Loucy (cell line): Measurements from ENCODE around the gene ADAM8.

Source experiments
- H2AFZ ChIP-seq: fragments of 200-600 bp; sonication (generic); 2 replicates; pipeline ENCODE4 v1.6.0; 2016; ENCODE audit warnings: antibody characterized with exemption, mild to moderate bottlenecking, low read length, moderate library complexity
- H3F3A ChIP-seq: fragments of 200-600 bp; 2 replicates; pipeline ENCODE4 v1.6.0; 2016; ENCODE audit warnings: antibody characterized with exemption, low read depth, mild to moderate bottlenecking
- H3K27me3 ChIP-seq: fragments of 200-600 bp; sonication (generic); 2 replicates; pipeline ENCODE4 v1.6.1; 2014; ENCODE audit warnings: low read length, mild to moderate bottlenecking; ENCODE audit not compliant: insufficient read depth, poor library complexity, severe bottlenecking
- H3K36me3 ChIP-seq: fragments of 200-600 bp; sonication (generic); 2 replicates; pipeline ENCODE4 v1.6.1; 2016; ENCODE audit warnings: low read length; ENCODE audit not compliant: insufficient read depth
- H3K4me1 ChIP-seq: fragments of 200-600 bp; sonication (generic); 2 replicates; pipeline ENCODE4 v1.5.1; 2014; ENCODE audit warnings: low read length, mild to moderate bottlenecking; ENCODE audit not compliant: insufficient read depth, poor library complexity, severe bottlenecking
- H3K4me2 ChIP-seq: fragments of 200-600 bp; sonication (generic); 2 replicates; pipeline ENCODE4 v1.6.0; 2014; ENCODE audit warnings: antibody characterized with exemption, low read length, low read depth, mild to moderate bottlenecking; ENCODE audit not compliant: poor library complexity, severe bottlenecking
- H3K4me3 ChIP-seq: fragments of 200-600 bp; sonication (generic); 2 replicates; pipeline ENCODE4 v1.5.1; 2014; ENCODE audit warnings: low read length, mild to moderate bottlenecking, mixed read lengths; ENCODE audit not compliant: poor library complexity, severe bottlenecking
- H3K79me2 ChIP-seq: fragments of 200-600 bp; sonication (generic); 2 replicates; pipeline ENCODE4 v1.6.1; 2014; ENCODE audit warnings: low read length; ENCODE audit not compliant: insufficient read depth
- H3K9ac ChIP-seq: fragments of 200-600 bp; sonication (generic); 2 replicates; pipeline ENCODE4 v1.6.0; 2014; ENCODE audit warnings: mild to moderate bottlenecking, low read depth, low read length, moderate library complexity; ENCODE audit not compliant: poor library complexity, severe bottlenecking
- H3K9me2 ChIP-seq: fragments of 200-600 bp; sonication (generic); replicated peaks from 2 replicates; pipeline ENCODE4 v1.6.1; 2016; ENCODE audit warnings: low read depth, low read length, mixed read lengths
- H3K9me3 ChIP-seq: fragments of 200-600 bp; sonication (generic); 2 replicates; pipeline ENCODE4 v1.6.1; 2014; ENCODE audit warnings: mild to moderate bottlenecking, antibody characterized with exemption, low read length, low read depth; ENCODE audit not compliant: insufficient read depth
- H4K20me1 ChIP-seq: fragments of 200-600 bp; sonication (generic); 2 replicates; pipeline ENCODE4 v1.6.0; 2014; ENCODE audit warnings: antibody characterized with exemption, low read length, mild to moderate bottlenecking; ENCODE audit not compliant: insufficient read depth, poor library complexity, severe bottlenecking
- CTCF ChIP-seq: fragments of 200-600 bp; sonication (generic); conservative IDR thresholded peaks from 2 replicates; pipeline ENCODE4 v1.5.1; 2014; ENCODE audit warnings: mild to moderate bottlenecking, antibody characterized with exemption, low read length
- EZH2phosphoT487 ChIP-seq: fragments of 200-600 bp; IDR thresholded peaks from 2 replicates; pipeline ENCODE4 v1.6.1; 2018; ENCODE audit warnings: antibody characterized with exemption, mild to moderate bottlenecking, moderate library complexity, borderline replicate concordance

The ADAM8 gene

GRCh38 chr10:133269367-133269766, 7.3 kb downstream of the ADAM8 start:
- Histone ChIP-seq H3K4me2 (no peak overlapping the region), H4K20me1 (no peaks in the 10 kb centered on the region), H3K9me3 (no peaks in the 10 kb centered on the region), H3K27me3 (no peaks in the 10 kb centered on the region), H3K79me2 (no peaks in the 10 kb centered on the region), H3K4me3 (no peak overlapping the region), H3K9ac (no peak overlapping the region), H3K36me3 (no peaks in the 10 kb centered on the region), H3F3A (no peaks in the 10 kb centered on the region), H3K4me1 (peaks cover 3% of the 10 kb centered on the region), H2AFZ (no peak overlapping the region), H3K9me2 (no peaks in the 10 kb centered on the region)
- TF ChIP-seq EZH2phosphoT487 (no peak), CTCF (no peak)

GRCh38 chr10:133268532-133268931, 8.1 kb downstream of the ADAM8 start:
- H3K4me3 ChIP-seq: no peak overlapping the region
- H4K20me1 ChIP-seq: no peaks in the 10 kb centered on the region
- H3F3A ChIP-seq: no peaks in the 10 kb centered on the region
- no peaks in the 10 kb centered on the region for H3K27me3 ChIP-seq
- no peak overlapping the region for H3K4me2 ChIP-seq
- H3K79me2 ChIP-seq: no peaks in the 10 kb centered on the region
- TF ChIP-seq EZH2phosphoT487 (no peak), CTCF (no peak)
- no peak overlapping the region for H2AFZ ChIP-seq
- H3K9me2 ChIP-seq: no peaks in the 10 kb centered on the region
- H3K9ac ChIP-seq: no peak overlapping the region
- H3K4me1 ChIP-seq: peaks cover 11% of the 10 kb centered on the region
- H3K36me3 ChIP-seq: no peaks in the 10 kb centered on the region
- no peaks in the 10 kb centered on the region for H3K9me3 ChIP-seq

GRCh38 chr10:133267829-133268228, 8.8 kb downstream of the ADAM8 start:
- Histone ChIP-seq H3K4me3 (no peak overlapping the region), H3F3A (no peaks in the 10 kb centered on the region), H3K36me3 (no peaks in the 10 kb centered on the region), H3K27me3 (no peaks in the 10 kb centered on the region), H3K4me2 (no peak overlapping the region), H2AFZ (no peak overlapping the region), H3K4me1 (peaks cover 18% of the 10 kb centered on the region), H4K20me1 (no peaks in the 10 kb centered on the region), H3K9me2 (no peaks in the 10 kb centered on the region), H3K9me3 (no peaks in the 10 kb centered on the region), H3K9ac (no peak overlapping the region), H3K79me2 (no peaks in the 10 kb centered on the region)
- no peak for TF ChIP-seq CTCF
- TF ChIP-seq EZH2phosphoT487: no peak
